K562 (cell line): ENCODE results near the gene NPIPB2. TPM values are rescaled to one million over a fixed set of nuclear protein-coding genes. Genes with fewer than 3 reads are reported as not detected.

Experiments used
- FOS ChIP-seq: IDR thresholded peaks from 3 replicates; pipeline ENCODE4 v1.6.1; 2011; ENCODE audit not compliant: insufficient read length; ENCODE audit errors: extremely low read depth
- GABPB2 ChIP-seq: fragments of 250-450 bp; sonication (Bioruptor Pico); conservative IDR thresholded peaks from 2 replicates; pipeline ENCODE4 v1.5.1; 2021; ENCODE audit warnings: mild to moderate bottlenecking
- HCFC1 ChIP-seq: IDR thresholded peaks from 2 replicates; pipeline ENCODE4 v1.6.1; 2012; ENCODE audit warnings: low read depth, low read length, improper control_type of control experiment
- NFIC ChIP-seq: fragments of 450-650 bp; IDR thresholded peaks from 2 replicates; pipeline ENCODE4 v1.6.1; 2017; ENCODE audit warnings: mild to moderate bottlenecking, inconsistent platforms
- RERE ChIP-seq: sonication (generic); formaldehyde crosslinking; IDR thresholded peaks from 2 replicates; pipeline ENCODE4 v1.8.0; 2023; ENCODE audit warnings: missing genetic modification reagents, mild to moderate bottlenecking, borderline replicate concordance
- SETDB1 ChIP-seq: IDR thresholded peaks from one replicate; pipeline ENCODE4 v1.6.1; 2012; ENCODE audit warnings: low read length, control low read depth, inconsistent platforms
- SOX6 ChIP-seq: fragments of 450-650 bp; IDR thresholded peaks from 2 replicates; pipeline ENCODE4 v1.6.1; 2014; ENCODE audit warnings: mild to moderate bottlenecking
- ZNF282 ChIP-seq: sonication (generic); formaldehyde crosslinking; IDR thresholded peaks from 2 replicates; pipeline ENCODE4 v1.8.1; 2023; ENCODE audit warnings: missing genetic modification reagents
- polyA plus RNA-seq, 8 experiments: library from polyadenylated mRNA; depleted of rRNA in 4 of 8; stranded (reverse) in 5 of 8; unstranded in 3 of 8; fragments of >200 nt; fragmentation: Nextera tagmentation in 2 of 8; fragmentation: Illumina TruSeq in 1 of 8; extraction: Ambion mirVana in 2 of 8; extraction: Trizol in 1 of 8; gene quantifications; 2 replicates each; pipeline versions ENCODE4 v1.2.1 to v1.2.3, GENCODE V29; 2011 to 2014; ENCODE audit warnings: inconsistent platforms in 1 of 8, missing spikeins in 1 of 8
- total RNA-seq, 7 experiments: library from RNA; depleted of rRNA in 6 of 7; stranded (reverse); fragments of >200 nt in 6 of 7; fragmentation: Illumina TruSeq in 2 of 7; extraction: Trizol in 2 of 7; gene quantifications; 2 replicates each; pipeline versions ENCODE4 v1.2.1 to v1.2.3, GENCODE V29; 2011 to 2021; ENCODE audit warnings: low replicate concordance in 1 of 7
- TF ChIP-seq, protein P1 (sequence below): fragments of 450-650 bp; IDR thresholded peaks from 2 replicates; pipeline ENCODE4 v1.6.1; 2016; ENCODE audit warnings: mild to moderate bottlenecking, moderate library complexity
- TF ChIP-seq, protein P2 (sequence below): fragments of 250-450 bp; sonication (Bioruptor Pico); IDR thresholded peaks from 2 replicates; pipeline ENCODE4 v1.8.0; 2021; ENCODE audit warnings: borderline replicate concordance, mild to moderate bottlenecking, moderate library complexity; ENCODE audit not compliant: poor library complexity, severe bottlenecking

The NPIPB2 gene
- total and polyA plus RNA-seq, 9 of the 15 experiments (the other 6 are each of a cell fraction or from before 2014, with no cell fraction given): 0.21 to 2.9 (median 1.6) TPM; not detected in 1

- TF ChIP-seq, protein P1, sequence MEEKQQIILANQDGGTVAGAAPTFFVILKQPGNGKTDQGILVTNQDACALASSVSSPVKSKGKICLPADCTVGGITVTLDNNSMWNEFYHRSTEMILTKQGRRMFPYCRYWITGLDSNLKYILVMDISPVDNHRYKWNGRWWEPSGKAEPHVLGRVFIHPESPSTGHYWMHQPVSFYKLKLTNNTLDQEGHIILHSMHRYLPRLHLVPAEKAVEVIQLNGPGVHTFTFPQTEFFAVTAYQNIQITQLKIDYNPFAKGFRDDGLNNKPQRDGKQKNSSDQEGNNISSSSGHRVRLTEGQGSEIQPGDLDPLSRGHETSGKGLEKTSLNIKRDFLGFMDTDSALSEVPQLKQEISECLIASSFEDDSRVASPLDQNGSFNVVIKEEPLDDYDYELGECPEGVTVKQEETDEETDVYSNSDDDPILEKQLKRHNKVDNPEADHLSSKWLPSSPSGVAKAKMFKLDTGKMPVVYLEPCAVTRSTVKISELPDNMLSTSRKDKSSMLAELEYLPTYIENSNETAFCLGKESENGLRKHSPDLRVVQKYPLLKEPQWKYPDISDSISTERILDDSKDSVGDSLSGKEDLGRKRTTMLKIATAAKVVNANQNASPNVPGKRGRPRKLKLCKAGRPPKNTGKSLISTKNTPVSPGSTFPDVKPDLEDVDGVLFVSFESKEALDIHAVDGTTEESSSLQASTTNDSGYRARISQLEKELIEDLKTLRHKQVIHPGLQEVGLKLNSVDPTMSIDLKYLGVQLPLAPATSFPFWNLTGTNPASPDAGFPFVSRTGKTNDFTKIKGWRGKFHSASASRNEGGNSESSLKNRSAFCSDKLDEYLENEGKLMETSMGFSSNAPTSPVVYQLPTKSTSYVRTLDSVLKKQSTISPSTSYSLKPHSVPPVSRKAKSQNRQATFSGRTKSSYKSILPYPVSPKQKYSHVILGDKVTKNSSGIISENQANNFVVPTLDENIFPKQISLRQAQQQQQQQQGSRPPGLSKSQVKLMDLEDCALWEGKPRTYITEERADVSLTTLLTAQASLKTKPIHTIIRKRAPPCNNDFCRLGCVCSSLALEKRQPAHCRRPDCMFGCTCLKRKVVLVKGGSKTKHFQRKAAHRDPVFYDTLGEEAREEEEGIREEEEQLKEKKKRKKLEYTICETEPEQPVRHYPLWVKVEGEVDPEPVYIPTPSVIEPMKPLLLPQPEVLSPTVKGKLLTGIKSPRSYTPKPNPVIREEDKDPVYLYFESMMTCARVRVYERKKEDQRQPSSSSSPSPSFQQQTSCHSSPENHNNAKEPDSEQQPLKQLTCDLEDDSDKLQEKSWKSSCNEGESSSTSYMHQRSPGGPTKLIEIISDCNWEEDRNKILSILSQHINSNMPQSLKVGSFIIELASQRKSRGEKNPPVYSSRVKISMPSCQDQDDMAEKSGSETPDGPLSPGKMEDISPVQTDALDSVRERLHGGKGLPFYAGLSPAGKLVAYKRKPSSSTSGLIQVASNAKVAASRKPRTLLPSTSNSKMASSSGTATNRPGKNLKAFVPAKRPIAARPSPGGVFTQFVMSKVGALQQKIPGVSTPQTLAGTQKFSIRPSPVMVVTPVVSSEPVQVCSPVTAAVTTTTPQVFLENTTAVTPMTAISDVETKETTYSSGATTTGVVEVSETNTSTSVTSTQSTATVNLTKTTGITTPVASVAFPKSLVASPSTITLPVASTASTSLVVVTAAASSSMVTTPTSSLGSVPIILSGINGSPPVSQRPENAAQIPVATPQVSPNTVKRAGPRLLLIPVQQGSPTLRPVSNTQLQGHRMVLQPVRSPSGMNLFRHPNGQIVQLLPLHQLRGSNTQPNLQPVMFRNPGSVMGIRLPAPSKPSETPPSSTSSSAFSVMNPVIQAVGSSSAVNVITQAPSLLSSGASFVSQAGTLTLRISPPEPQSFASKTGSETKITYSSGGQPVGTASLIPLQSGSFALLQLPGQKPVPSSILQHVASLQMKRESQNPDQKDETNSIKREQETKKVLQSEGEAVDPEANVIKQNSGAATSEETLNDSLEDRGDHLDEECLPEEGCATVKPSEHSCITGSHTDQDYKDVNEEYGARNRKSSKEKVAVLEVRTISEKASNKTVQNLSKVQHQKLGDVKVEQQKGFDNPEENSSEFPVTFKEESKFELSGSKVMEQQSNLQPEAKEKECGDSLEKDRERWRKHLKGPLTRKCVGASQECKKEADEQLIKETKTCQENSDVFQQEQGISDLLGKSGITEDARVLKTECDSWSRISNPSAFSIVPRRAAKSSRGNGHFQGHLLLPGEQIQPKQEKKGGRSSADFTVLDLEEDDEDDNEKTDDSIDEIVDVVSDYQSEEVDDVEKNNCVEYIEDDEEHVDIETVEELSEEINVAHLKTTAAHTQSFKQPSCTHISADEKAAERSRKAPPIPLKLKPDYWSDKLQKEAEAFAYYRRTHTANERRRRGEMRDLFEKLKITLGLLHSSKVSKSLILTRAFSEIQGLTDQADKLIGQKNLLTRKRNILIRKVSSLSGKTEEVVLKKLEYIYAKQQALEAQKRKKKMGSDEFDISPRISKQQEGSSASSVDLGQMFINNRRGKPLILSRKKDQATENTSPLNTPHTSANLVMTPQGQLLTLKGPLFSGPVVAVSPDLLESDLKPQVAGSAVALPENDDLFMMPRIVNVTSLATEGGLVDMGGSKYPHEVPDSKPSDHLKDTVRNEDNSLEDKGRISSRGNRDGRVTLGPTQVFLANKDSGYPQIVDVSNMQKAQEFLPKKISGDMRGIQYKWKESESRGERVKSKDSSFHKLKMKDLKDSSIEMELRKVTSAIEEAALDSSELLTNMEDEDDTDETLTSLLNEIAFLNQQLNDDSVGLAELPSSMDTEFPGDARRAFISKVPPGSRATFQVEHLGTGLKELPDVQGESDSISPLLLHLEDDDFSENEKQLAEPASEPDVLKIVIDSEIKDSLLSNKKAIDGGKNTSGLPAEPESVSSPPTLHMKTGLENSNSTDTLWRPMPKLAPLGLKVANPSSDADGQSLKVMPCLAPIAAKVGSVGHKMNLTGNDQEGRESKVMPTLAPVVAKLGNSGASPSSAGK: no peak
- TF ChIP-seq HCFC1 (no peak), GABPB2 (no peak), SOX6 (no peak), NFIC (no peak), FOS (no peak), SETDB1 (no peak), RERE (CRISPR knock-in tag) (no peak), ZNF282 (CRISPR knock-in tag) (0 out of 2 replicates have a peak, but pooled peaks have one; percentile 4)
- TF ChIP-seq, protein P2, sequence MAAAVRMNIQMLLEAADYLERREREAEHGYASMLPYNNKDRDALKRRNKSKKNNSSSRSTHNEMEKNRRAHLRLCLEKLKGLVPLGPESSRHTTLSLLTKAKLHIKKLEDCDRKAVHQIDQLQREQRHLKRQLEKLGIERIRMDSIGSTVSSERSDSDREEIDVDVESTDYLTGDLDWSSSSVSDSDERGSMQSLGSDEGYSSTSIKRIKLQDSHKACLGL: peak; percentile 54
Measured at GRCh38 chr16:11915114-11915643, 26.7 kb downstream of the NPIPB2 start (continued).
